Thyroid gland (tissue), 4 donors: ENCODE results near the gene PROM1. TPM values are rescaled to one million over a fixed set of nuclear protein-coding genes. Genes with fewer than 3 reads are reported as not detected.
A peak's percentile ranks its signal among the peaks of the same experiment; 100 is the strongest.

Experiments
- DNase-seq, 2 donors: peaks; one replicate each; pipeline ENCODE4 v3.0.0-alpha.2; 2019
- H3K27ac ChIP-seq, 3 donors: fragments of 200-600 bp; sonication (generic); 1 replicate in 2 of 3; 2 replicates in 1 of 3; pipeline ENCODE4 v1.5.1; 2016 to 2019; ENCODE audit warnings: mild to moderate bottlenecking in 1 of 3, moderate library complexity in 1 of 3
- H3K27me3 ChIP-seq: fragments of 200-600 bp; sonication (generic); one replicate; pipeline ENCODE4 v1.5.1; 2019
- H3K36me3 ChIP-seq, 2 donors: fragments of 200-600 bp; sonication (generic); one replicate each; pipeline ENCODE4 v1.5.1; 2016 to 2019
- H3K4me1 ChIP-seq, 2 donors: fragments of 200-600 bp; sonication (generic); one replicate each; pipeline ENCODE4 v1.5.1; 2017 to 2019
- H3K4me3 ChIP-seq, 3 donors: fragments of 200-600 bp; sonication (generic); replicated peaks in 1 of 3; 1 replicate in 2 of 3; 2 replicates in 1 of 3; pipeline ENCODE4 v1.5.1; 2016; ENCODE audit warnings: mild to moderate bottlenecking in 1 of 3
- H3K9me3 ChIP-seq: fragments of 200-600 bp; sonication (generic); one replicate; pipeline ENCODE4 v1.5.1; 2017
- POLR2A ChIP-seq, 2 donors: fragments of 450-650 bp; IDR thresholded peaks; one replicate each; pipeline ENCODE4 v1.6.1; 2017; ENCODE audit warnings: antibody characterized with exemption in 2 of 2, mild to moderate bottlenecking in 2 of 2, moderate library complexity in 1 of 2
- WGBS, 2 donors: methylation state at CpG; one replicate each; pipeline ENCODE4 v1.1.5; 2017; 5-methylcytosine and 5-hydroxymethylcytosine counted together
- intact Hi-C: fragments of 100-400 bp; cut with DNase I; formaldehyde crosslinking; loops from one replicate; pipeline ENCODE4 v1.15.1; 2023
- total RNA-seq, 4 donors: library from RNA; depleted of rRNA; stranded (reverse); fragments of >200 nt; gene quantifications; one replicate each; pipeline ENCODE4 v1.2.3, GENCODE V29; 2016
- TF ChIP-seq, protein P1 (sequence below), 6 experiments: fragments of 200-600 bp in 3 of 6; fragments of 450-650 bp in 3 of 6; sonication (generic) in 3 of 6; IDR thresholded peaks; one replicate each; pipeline ENCODE4 v1.5.1; 2016 to 2019; ENCODE audit warnings: antibody characterized with exemption in 6 of 6, mild to moderate bottlenecking in 2 of 6, inconsistent platforms in 1 of 6, moderate library complexity in 1 of 6

The PROM1 gene
- total RNA-seq, 4 donors from 2014 or later = 0.67 to 9.9 (median 2.3) TPM

DNA sequence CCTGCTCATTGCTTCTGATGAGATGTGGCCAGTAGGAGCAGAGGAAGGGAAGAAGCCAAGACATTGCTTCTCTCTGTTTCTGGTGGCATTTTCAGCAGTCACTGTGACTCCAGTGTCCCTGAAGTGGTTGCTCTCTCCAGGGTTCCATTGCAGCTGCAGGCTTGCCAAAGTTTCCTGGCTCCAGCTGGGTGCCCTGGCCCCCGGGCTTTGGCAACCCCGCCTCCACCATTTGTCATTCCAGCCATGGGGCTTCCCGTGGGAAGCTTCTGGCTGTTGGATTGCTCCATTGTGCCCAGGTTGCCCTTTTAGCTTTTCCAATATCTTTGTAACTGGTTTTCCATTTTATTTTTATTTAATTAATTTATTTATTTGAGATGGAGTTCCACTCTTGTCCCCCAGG, 158.0 kb downstream of the PROM1 start:
- intact Hi-C loops = no loop called here
- Histone ChIP-seq H3K36me3 (no peaks in the 10 kb centered on the region), H3K4me1 (no peaks in the 10 kb centered on the region), H3K4me3 (no peak overlapping the region), H3K9me3 (no peaks in the 10 kb centered on the region), H3K27ac (no peak overlapping the region), H3K27me3 (no peaks in the 10 kb centered on the region)
- no peak for DNase-seq
- TF ChIP-seq, protein P1, sequence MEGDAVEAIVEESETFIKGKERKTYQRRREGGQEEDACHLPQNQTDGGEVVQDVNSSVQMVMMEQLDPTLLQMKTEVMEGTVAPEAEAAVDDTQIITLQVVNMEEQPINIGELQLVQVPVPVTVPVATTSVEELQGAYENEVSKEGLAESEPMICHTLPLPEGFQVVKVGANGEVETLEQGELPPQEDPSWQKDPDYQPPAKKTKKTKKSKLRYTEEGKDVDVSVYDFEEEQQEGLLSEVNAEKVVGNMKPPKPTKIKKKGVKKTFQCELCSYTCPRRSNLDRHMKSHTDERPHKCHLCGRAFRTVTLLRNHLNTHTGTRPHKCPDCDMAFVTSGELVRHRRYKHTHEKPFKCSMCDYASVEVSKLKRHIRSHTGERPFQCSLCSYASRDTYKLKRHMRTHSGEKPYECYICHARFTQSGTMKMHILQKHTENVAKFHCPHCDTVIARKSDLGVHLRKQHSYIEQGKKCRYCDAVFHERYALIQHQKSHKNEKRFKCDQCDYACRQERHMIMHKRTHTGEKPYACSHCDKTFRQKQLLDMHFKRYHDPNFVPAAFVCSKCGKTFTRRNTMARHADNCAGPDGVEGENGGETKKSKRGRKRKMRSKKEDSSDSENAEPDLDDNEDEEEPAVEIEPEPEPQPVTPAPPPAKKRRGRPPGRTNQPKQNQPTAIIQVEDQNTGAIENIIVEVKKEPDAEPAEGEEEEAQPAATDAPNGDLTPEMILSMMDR (IDR thresholded peaks at IDR 0.05) = no peak
- no peak for TF ChIP-seq POLR2A (IDR thresholded peaks at IDR 0.05)
- WGBS, 2 donors = 74 to 76% methylated on average over 3 of the region's 3 CpGs

DNA sequence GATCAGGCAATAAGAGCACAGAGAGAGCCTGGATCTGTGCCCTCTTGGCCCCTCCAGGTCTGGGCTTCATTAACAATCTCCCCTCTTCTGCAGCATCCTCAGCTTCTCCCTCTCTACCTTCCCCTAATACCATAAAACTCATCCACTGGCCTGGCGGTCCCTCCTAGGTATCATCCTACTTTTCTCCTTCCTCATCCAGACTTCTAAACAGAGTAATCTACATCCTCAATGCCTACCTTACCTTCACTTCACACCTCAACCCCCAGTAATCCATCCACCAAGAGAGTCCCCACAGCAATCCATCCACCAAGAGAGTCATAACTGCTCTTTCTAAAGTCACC, 162.3 kb downstream of the PROM1 start:
- Histone ChIP-seq H3K27me3 (no peaks in the 10 kb centered on the region), H3K4me3 (no peak overlapping the region), H3K36me3 (no peaks in the 10 kb centered on the region), H3K9me3 (no peaks in the 10 kb centered on the region), H3K4me1 (no peaks in the 10 kb centered on the region), H3K27ac (no peak overlapping the region)
- intact Hi-C loops = no loop called here
- no peak for DNase-seq
- 97 to 100% methylated on average over 1 of the region's 1 CpG for WGBS, 2 donors
- TF ChIP-seq, protein P1 (IDR thresholded peaks at IDR 0.05) = no peak
- no peak for TF ChIP-seq POLR2A (IDR thresholded peaks at IDR 0.05)

DNA sequence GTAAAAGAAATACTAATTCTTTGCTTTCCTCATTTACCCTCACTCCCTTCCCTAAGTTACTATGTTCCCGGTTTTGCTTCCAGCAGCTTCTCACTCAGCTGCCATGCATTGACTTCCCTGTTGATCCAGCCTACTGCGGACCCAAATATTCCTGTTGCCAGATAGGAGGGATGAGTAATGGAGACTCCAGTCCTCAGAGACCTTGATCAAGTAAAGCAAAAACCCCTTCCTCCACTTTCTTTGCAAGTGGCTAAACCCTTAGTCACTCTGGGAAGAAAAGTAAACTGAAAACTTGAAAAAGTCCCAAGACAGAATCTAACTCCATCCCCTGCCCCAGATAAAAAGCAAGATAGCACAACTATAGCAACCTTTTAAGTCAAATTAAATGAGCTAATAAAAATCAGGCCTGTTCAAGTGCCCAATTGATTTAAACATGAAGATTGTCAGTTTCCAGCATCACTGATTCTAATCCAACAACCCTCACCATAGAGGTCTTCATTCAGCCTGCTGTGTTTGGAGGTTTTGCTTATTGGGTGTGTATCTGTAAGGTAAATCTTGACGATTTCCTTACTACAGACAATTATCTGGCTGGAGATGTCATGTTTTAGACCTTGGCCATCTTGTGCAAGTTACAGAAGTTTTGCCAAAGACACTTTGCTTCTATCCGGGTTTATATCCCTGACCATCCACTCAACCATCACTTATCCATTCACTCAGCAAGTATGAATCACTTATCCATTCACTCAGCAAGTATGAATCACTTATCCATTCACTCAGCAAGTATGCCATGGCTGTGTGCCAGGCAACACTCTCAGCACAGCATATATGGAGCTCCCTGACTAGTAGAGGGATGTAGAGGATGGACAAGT, 162.9 kb downstream of the PROM1 start:
- H3K27ac ChIP-seq = no peak overlapping the region
- no peaks in the 10 kb centered on the region for H3K4me1 ChIP-seq
- no peak overlapping the region for H3K4me3 ChIP-seq
- no peaks in the 10 kb centered on the region for H3K27me3 ChIP-seq
- no peak for TF ChIP-seq POLR2A (IDR thresholded peaks at IDR 0.05)
- TF ChIP-seq, protein P1 (IDR thresholded peaks at IDR 0.05) = no peak
- no peaks in the 10 kb centered on the region for H3K9me3 ChIP-seq
- no peaks in the 10 kb centered on the region for H3K36me3 ChIP-seq
- WGBS, 2 donors = 58 to 65% methylated on average over 4 of the region's 4 CpGs
- peak; percentile 67 to 68 for DNase-seq
- intact Hi-C loops = no loop called here

DNA sequence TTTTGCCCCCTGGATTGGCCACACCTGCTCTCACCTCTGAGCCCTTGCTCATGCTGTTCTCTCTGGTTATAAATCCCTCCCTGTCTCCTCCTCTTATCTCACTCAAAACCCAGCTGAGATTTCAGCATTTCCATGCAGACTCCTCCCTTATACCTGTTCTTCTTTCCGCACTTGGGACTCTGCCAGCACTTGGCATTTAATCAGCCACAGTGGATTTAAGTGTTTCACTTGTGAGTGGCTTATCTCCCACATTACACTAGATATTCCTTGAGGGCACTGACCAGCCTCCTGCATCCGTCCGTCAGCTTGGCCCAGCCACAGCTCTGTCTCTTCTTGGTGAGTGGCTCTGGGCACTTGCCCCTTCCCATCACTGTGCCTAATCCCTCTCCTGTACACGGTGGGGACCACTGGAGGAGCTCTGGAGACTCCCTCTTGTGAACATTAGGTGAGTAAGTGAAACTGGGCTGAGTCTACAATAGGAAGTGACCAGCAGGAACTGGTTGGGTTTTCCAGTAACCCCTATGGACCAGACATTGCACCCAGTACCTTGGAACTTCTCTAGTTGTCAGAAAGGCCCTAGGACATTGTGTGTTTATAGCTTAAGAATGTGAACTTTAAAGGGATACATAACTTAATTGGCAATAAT, 165.2 kb downstream of the PROM1 start:
- no peaks in the 10 kb centered on the region for H3K36me3 ChIP-seq
- no peaks in the 10 kb centered on the region for H3K4me1 ChIP-seq
- peak; percentile 88 to 90 for DNase-seq
- no peaks in the 10 kb centered on the region for H3K27me3 ChIP-seq
- H3K27ac ChIP-seq = no peak overlapping the region
- no peak for TF ChIP-seq POLR2A (IDR thresholded peaks at IDR 0.05)
- TF ChIP-seq, protein P1 (IDR thresholded peaks at IDR 0.05) = no peak
- H3K4me3 ChIP-seq = no peak overlapping the region
- intact Hi-C loops = no loop called here
- H3K9me3 ChIP-seq = no peaks in the 10 kb centered on the region
- WGBS, 2 donors = 16 to 31% methylated on average over 4 of the region's 4 CpGs

Other genes with a start within 250 kb of the PROM1 start
- 1 to 10 TPM in 1 of 4 donors, under 1 TPM in 2, not detected in 1; 0.22 to 2.3 (median 0.44) TPM for gene FGFBP1, start 145.3 kb downstream of the PROM1 start, total RNA-seq
- gene FGFBP2, start 120.8 kb downstream of the PROM1 start, total RNA-seq = 1 to 10 TPM in 2 of 4 donors, under 1 TPM in 2; 0.67 to 3.7 (median 0.92) TPM
- gene TAPT1, start 142.4 kb upstream of the PROM1 start, total RNA-seq = 10 to 100 TPM; 42.1 to 69.0 (median 53.5) TPM